ENCODE measurements around the gene PF4V1.

PF4V1 gene

DNA sequence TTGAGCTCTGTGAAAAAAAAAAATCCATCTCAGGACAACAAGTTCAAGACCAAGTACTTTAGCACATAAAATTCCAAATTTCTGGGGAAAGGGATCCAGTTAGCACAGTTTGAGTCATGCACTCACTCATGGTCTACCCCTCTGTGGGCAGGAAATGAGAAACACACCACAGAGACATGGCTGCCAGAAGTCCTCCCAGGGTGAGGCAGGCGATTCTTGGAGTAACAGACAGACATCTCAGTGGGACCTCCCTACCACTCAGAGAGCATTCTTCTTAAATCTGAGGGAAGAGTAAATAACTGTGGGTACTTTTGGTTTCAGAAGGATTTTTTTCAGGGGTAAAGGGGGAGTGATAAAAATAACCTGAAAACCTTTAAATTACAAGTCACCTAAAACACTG, 30.2 kb downstream of the PF4V1 start:
- no peak overlapping the region for H3K4me3 ChIP-seq
- H3K36me3 ChIP-seq: no peaks in the 10 kb centered on the region
- no peaks in the 10 kb centered on the region for H3K9me3 ChIP-seq
- no peaks in the 10 kb centered on the region for H3K27me3 ChIP-seq
- TF ChIP-seq, protein P1, sequence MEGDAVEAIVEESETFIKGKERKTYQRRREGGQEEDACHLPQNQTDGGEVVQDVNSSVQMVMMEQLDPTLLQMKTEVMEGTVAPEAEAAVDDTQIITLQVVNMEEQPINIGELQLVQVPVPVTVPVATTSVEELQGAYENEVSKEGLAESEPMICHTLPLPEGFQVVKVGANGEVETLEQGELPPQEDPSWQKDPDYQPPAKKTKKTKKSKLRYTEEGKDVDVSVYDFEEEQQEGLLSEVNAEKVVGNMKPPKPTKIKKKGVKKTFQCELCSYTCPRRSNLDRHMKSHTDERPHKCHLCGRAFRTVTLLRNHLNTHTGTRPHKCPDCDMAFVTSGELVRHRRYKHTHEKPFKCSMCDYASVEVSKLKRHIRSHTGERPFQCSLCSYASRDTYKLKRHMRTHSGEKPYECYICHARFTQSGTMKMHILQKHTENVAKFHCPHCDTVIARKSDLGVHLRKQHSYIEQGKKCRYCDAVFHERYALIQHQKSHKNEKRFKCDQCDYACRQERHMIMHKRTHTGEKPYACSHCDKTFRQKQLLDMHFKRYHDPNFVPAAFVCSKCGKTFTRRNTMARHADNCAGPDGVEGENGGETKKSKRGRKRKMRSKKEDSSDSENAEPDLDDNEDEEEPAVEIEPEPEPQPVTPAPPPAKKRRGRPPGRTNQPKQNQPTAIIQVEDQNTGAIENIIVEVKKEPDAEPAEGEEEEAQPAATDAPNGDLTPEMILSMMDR (IDR thresholded peaks at IDR 0.05): no peak
- no peak overlapping the region for H3K27ac ChIP-seq
- intact Hi-C loops (cut with DNase I; ENCODE audit: low total_unique reads): no loop called here
- no peaks in the 10 kb centered on the region for H3K4me1 ChIP-seq
- no peak for DNase-seq

DNA sequence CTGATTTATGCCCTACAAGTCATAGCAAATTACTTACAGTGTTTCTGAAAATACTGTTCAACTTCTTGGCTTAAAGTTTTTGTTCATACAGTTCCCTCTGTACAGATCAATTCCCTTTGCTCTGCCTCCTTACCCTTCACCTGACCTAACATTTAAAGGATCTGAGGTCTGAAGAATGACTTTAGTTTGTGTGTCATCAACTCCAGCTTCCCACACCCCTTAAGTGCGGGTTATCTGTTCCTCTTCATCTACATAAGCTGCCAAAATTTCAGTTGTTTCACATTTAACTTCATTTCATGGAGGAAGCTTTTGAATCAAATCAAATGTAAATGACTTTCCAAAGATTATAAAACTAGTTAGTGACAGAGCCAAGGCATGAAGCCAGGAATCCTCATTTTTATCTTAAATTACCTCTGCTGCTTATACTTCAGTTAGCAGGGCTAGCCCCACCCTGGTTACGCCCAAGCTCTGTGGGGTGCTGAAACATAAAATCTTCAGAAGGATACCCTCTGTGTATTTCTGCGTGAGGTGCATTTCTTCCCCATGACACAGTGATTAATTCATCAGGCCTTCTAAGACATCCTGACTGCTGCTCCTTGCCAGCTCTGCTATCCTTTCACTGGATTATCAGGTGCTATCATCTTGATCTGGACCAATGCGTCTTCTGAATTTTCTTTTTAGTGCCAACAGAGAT, 32.6 kb downstream of the PF4V1 start:
- no peak for DNase-seq

DNA sequence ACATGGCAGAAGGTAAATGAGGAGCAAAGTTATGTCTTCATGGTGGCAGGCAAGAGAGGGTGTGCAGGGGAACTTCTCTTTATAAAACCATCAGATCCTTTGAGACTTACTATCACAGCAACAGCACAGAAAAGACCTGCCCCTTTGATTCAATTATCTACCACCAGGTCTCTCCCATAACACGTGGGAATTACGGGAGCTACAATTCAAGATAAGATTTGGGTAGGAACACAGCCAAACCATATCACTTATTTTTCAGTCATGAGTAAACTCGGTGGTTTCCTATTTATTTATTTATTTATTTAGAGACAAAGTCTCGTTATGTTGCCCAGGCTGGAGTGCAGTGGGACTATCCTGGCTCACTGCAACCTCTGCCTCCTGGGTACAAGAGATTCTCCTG, 38.2 kb downstream of the PF4V1 start:
- peaks cover 0 to 3% of the 10 kb centered on the region in 2 donors for H3K27me3 ChIP-seq
- DNase-seq: no peak
- H3K4me1 ChIP-seq: no peaks in the 10 kb centered on the region
- H3K27ac ChIP-seq: no peak overlapping the region
- H3K9me3 ChIP-seq: no peaks in the 10 kb centered on the region
- intact Hi-C loops (cut with DNase I; ENCODE audit: low total_unique reads): no loop called here
- H3K36me3 ChIP-seq: no peaks in the 10 kb centered on the region
- TF ChIP-seq, protein P1 (IDR thresholded peaks at IDR 0.05): no peak
- no peak overlapping the region for H3K4me3 ChIP-seq

More for the DNA sequence above, 32.6 kb downstream of the PF4V1 start:
- H3K27me3 ChIP-seq: no peaks in the 10 kb centered on the region
- H3K9me3 ChIP-seq: no peaks in the 10 kb centered on the region
- H3K27ac ChIP-seq: no peak overlapping the region
- no peaks in the 10 kb centered on the region for H3K36me3 ChIP-seq
- no peaks in the 10 kb centered on the region for H3K4me1 ChIP-seq
- TF ChIP-seq, protein P1 (IDR thresholded peaks at IDR 0.05): no peak
- intact Hi-C loops (cut with DNase I; ENCODE audit: low total_unique reads): no loop called here
- no peak overlapping the region for H3K4me3 ChIP-seq

DNA sequence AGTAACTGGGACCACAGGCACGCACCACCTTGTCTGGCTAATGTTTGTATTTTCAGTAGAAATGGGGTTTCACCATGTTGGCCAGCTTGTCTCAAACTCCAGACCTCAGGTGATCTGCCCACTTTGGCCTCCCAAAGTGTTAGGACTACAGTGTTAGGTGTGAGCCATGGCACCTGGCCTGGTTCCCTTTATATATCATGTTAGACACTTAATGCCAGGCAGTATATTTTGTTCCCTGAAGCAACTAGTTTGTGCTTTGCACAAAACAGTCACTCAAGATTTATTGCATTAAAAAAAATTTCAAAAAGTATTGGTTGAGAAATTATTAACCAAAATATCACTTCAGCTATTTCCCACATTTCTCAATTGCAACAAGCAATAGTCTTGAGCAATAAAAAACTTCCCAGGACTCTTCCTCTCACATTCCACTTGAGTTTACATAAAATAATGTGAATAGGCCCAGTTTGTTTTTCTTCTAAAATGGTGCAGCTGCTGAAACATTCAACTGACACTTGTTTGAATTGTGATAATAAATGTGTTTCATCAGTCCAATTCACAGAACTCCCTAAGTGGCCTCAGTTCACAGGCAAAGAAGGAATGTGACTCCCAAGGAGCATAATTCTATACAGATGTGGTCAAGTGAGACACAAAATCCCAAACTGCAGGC, 38.8 kb downstream of the PF4V1 start:
- Histone ChIP-seq H3K27ac (no peak overlapping the region), H3K4me1 (no peaks in the 10 kb centered on the region), H3K4me3 (no peak overlapping the region), H3K36me3 (no peaks in the 10 kb centered on the region), H3K9me3 (no peaks in the 10 kb centered on the region), H3K27me3 (peaks cover 0 to 3% of the 10 kb centered on the region in 2 donors)
- DNase-seq: no peak
- intact Hi-C loops (cut with DNase I; ENCODE audit: low total_unique reads): no loop called here
- TF ChIP-seq, protein P1 (IDR thresholded peaks at IDR 0.05): no peak

DNA sequence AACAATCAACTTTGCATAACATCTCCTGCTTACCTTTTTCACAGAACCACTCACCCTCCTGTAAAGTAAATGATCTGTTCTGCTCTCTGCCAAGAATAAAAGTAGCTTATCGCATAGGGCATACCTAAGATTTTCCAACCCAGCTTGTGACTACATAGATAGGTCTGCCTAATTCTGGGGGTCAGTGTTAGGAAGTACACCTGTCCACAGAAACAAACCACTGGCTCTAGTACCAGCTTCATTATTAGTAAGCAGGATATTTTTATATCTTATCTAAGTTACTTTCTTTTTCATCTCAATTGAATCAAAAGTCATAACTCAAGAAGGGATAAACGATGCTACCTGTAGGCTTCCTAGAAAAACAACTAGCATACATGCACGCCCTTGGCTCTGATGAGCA, 39.9 kb downstream of the PF4V1 start:
- Histone ChIP-seq H3K4me3 (no peak overlapping the region), H3K4me1 (no peaks in the 10 kb centered on the region)

More for the DNA sequence above, 39.9 kb downstream of the PF4V1 start:
- intact Hi-C loops (cut with DNase I; ENCODE audit: low total_unique reads): no loop called here
- no peak for DNase-seq
- Histone ChIP-seq H3K9me3 (no peaks in the 10 kb centered on the region), H3K27ac (no peak overlapping the region), H3K27me3 (peaks cover 0 to 3% of the 10 kb centered on the region in 2 donors), H3K36me3 (no peaks in the 10 kb centered on the region)
- TF ChIP-seq, protein P1 (IDR thresholded peaks at IDR 0.05): no peak

Data from tibial artery (tissue), 4 donors.